GM03348 (cell line): ENCODE data around the gene ASCL5.
A peak's percentile ranks its signal among the peaks of the same experiment; 100 is the strongest.
"Not testable (repeated sequence)": the region's sequence is repeated elsewhere in the genome, so short reads cannot be mapped to it uniquely, and the experiment has no call there.

ENCODE experiments used
- DNase-seq: peaks from one replicate; pipeline ENCODE4 v3.0.0; 2012; ENCODE audit warnings: low spot score

Gene ASCL5, protein sequence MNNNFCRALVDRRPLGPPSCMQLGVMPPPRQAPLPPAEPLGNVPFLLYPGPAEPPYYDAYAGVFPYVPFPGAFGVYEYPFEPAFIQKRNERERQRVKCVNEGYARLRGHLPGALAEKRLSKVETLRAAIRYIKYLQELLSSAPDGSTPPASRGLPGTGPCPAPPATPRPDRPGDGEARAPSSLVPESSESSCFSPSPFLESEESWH

DNA sequence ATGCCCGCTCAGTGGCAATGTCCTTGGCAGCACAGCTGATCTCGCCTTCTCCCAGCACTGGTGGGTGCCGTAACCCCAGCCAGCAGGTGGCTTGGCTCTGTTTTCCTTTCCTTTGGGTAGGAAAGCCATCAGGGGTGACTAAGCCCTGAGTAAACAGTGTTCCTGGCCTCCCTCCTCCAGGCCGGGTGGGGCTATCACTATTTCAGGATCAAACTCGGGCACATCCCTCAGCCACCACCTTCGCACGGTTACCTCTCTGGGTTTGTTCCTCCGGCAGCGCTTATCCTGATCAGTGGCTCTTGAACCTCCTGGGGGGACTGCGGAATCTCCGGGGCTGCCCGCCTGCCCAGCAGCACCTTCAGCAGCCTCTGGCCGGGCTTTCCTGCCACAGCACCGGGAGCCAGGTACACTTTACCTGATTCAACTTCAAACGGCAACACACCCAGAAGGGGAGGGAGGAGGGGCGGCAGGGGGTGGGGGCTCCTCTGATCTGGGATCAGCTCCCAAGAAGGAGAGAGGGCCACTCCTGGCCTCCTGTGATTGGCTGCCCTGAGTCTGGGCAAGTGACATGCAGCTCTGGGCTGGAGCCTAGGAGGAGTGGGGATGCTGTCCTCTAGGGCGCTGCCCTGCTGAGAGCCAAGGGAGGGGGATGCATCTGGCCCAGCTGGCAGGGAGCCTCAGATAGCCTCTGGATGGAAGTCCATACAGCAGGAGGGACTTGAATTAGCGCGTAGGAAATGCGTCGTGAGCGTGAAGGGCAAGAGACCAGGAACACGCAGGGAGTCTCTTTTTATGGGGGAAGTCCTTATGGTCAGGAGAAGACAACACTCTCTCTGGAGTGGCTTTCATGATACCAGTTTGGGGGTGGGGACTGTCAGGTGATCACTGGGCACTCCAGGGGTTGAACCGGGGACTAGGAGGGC, at the start of gene ASCL5:
ASCL5 (minus strand) TSS at position 353 of the 923 bp plus-strand sequence. CDS start 11,812 bp downstream, outside the sequence.
- DNase-seq = no peak

GRCh38 chr1:201175820-201176500, 49.0 kb upstream of the ASCL5 start:
- no peak for DNase-seq

- no peak for DNase-seq
Observed at GRCh38 chr1:201173736-201174135, 46.8 kb upstream of the ASCL5 start.

DNA sequence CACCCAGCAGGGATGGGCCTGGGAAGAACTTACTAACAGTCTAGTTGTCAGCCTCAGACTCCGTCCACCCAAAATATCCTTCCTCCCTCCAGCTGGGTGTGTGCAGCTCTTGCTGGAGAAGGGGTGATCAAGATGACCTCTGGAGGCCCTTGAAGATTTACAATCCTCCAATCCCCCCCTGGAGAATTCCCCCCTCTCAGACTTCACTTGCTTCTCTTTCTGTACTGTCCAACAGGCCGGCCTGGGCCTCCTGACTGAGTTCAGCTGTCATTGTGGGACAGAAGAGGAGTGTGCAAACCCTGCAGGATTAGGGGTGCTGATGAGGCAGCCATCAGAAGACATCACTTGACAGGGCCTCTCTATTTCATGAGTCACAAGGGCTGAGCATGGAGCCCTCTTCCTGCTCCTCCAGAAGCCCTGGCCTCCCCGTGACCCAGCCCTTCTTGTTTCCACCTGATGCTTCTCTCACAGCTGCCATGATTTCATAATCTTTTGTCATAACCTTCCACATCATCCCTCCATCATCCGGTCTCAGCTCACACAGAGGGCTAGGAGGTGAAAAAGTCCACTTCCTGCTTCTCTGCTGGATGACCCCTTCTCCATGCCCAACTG, 46.1 kb upstream of the ASCL5 start:
- DNase-seq = no peak

DNA sequence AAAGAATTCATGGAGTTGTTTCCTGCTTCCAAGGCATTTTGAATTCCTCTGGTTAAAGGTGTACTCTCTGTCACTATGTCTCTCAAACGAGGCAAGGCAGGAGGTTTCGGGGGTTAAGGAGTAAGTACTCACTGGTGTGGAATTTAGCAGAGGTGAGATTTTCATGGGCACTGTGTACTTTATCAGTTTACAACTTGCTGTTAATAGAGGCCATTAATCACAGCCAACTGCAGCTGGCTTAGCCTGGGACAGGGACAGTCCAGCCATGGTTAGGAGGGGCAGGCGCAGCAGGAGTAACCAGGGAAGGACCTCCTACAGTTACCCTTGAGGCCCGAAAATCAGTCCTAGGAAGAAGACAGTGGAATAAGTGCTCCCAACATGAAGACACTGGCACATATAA, 45.3 kb upstream of the ASCL5 start:
- DNase-seq = no peak

DNA sequence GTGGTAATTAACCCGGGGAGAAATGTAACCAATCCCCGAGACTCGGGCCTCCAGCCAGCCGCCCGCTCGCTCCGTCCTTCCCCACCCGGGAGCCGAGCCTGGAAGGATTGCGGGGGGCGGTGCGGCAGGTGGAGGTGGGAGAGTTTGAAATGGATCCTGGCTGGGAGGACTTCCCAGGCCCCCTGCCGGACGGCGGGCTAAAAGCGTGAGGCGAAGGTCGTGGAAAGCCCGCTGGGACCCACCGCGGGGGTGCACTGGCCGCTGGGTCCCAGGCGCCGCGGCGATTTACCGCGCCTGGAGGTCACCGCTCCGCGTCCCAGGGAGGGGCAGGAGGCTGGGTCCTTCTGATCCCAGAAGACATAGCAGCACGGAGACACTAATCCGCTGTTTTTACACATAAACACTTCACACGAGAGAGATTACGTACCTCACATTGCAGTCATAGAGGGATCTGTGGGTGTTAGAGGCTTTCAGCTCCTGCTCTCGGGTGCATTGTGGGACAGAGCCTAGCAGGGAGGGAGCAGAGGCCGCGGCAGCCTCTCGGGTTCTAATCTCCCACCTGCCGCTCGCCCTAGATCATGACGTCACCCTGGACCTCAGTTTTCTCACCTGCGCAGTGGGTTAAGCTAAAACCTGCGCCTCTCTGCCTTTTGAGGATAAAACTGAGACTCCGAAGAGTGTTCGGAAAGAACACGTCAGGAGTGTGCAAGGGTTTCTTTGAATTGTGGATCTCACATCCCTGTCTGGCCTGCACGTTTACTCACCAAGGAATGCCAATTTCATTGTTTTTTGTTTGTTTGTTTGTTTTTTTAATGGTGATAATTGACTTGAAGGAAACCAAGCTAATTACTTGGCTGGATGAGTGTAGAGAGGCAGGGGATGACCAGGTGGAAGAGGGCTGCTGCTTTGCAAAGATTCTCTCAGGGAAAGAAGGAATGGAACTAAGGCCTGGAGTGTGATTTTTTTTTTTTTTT, 44.4 kb upstream of the ASCL5 start:
- peak; percentile 73 for DNase-seq

DNA sequence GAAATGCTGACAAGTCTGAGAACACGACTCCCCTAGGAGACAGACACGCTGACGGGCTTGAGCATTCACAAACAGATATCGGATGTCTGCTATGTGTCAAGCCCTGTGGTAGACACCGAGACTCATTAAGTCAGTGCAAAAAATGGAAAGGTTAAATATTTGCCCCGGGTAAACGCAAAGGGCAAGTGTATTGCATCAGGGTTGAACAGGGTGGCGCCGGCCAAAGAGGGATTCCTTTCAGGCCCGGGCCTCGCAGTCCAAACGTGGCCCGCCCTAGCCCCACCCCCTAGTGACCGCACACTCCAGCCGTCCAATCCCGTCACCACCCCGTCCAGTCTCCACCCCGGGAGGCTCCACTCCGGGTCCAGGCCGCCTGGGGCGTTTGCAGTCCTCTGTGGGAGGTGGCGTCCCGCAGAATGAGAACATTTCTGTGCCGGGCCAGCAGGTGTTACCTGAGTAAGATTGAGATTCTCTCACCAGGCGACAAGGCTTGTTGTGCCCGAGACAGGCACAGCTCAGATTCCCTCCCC, 43.6 kb upstream of the ASCL5 start:
- peak; percentile 100 for DNase-seq

GRCh38 chr1:201169971-201170532, 43.1 kb upstream of the ASCL5 start:
- no peak for DNase-seq

- no peak for DNase-seq
Observed at GRCh38 chr1:201169203-201169602, 42.2 kb upstream of the ASCL5 start.

- DNase-seq = no peak
Observed at GRCh38 chr1:201167041-201167991, 40.3 kb upstream of the ASCL5 start.

- no peak for DNase-seq
Observed at GRCh38 chr1:201164645-201165044, 37.7 kb upstream of the ASCL5 start.

GRCh38 chr1:201163707-201164106, 36.7 kb upstream of the ASCL5 start:
- DNase-seq = no peak

- not testable (repeated sequence) for DNase-seq
Observed at GRCh38 chr1:201163036-201163435, 36.1 kb upstream of the ASCL5 start.

GRCh38 chr1:201157949-201158348, 31.0 kb upstream of the ASCL5 start:
- no peak for DNase-seq

DNA sequence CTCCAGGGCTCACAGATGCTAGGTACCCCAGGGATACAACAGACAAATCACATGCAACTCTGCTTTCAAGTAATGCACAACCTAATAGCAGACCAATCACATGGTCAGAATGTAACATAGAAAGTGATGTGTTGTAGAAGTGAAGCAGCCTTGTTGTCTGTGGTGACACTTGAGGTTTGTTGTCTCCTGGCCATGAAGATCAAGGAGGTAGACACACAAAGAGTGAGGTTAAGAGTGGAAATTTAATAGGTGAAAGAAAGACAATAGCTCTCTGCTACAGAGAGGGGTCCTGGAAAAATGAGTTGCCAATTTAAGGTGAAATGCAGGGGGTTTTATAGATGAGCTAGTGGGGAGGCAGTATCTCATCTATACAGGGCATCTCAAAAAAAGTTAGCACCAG, 29.8 kb upstream of the ASCL5 start:
- DNase-seq = no peak

GRCh38 chr1:201156346-201156745, 29.4 kb upstream of the ASCL5 start:
- DNase-seq = no peak

DNA sequence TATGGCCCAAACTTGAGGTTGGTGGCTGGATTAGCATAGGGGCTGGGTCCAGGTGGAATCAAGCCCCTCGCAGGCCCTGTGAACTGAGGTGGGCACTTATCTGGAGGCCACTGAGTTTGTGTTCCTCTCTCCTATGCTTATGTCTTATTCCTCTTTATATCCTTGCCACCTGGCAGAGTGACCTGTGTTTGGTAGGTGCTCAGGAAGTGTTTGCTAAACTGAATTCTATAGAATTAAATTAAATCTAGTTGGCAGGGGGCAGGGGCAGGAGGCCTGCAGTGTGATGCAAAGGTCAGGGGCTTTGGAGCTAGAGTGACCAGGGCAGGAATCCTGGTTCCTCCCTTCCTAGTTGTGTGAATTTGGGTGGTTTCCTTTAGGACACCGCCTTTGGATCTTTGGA, 28.4 kb upstream of the ASCL5 start:
- DNase-seq = no peak

GRCh38 chr1:201154389-201155165, 27.6 kb upstream of the ASCL5 start, which contains the start of gene TMEM9:
Gene TMEM9 (minus strand): TSS chr1:201154474. CDS start chr1:201153923, 551 bp downstream.
- peak; percentile 98 for DNase-seq
